Coronary artery (tissue), 2 donors: ENCODE results near the gene ERN1.

Experiments used
- DNase-seq: peaks from one replicate; pipeline ENCODE4 v3.0.0-alpha.2; 2017; ENCODE audit warnings: low spot score
- H3K27ac ChIP-seq, 2 donors: fragments of 200-600 bp; sonication (generic); one replicate each; pipeline ENCODE4 v1.5.1; 2016 to 2019
- H3K4me3 ChIP-seq: fragments of 200-600 bp; sonication (generic); 2 replicates; pipeline ENCODE4 v1.5.1; 2016; ENCODE audit warnings: mild to moderate bottlenecking, moderate library complexity
- TF ChIP-seq, protein P1 (sequence below): fragments of 200-600 bp; sonication (generic); IDR thresholded peaks from one replicate; pipeline ENCODE4 v1.5.1; 2019; ENCODE audit warnings: antibody characterized with exemption

The ERN1 gene

DNA sequence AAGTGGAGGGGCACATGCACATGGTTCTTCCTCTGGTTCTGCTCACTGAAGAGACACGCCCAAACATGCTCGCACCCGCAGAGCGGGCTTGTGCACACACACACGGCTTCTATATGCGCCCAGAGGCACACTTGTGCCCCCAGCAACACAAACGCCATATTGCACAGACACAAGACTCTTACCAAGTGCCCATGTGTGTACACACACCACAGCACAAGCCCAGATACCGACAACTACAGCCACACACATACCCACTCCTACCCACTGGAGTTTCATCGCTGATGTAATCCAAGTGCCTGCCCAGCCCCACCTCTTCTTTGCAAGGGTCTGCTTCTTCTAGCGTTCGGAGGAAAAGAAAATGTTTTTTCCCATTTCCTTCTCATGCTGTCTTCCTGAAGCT is 138.3 kb downstream of the ERN1 start:
- no peak overlapping the region for H3K4me3 ChIP-seq
- TF ChIP-seq, protein P1, sequence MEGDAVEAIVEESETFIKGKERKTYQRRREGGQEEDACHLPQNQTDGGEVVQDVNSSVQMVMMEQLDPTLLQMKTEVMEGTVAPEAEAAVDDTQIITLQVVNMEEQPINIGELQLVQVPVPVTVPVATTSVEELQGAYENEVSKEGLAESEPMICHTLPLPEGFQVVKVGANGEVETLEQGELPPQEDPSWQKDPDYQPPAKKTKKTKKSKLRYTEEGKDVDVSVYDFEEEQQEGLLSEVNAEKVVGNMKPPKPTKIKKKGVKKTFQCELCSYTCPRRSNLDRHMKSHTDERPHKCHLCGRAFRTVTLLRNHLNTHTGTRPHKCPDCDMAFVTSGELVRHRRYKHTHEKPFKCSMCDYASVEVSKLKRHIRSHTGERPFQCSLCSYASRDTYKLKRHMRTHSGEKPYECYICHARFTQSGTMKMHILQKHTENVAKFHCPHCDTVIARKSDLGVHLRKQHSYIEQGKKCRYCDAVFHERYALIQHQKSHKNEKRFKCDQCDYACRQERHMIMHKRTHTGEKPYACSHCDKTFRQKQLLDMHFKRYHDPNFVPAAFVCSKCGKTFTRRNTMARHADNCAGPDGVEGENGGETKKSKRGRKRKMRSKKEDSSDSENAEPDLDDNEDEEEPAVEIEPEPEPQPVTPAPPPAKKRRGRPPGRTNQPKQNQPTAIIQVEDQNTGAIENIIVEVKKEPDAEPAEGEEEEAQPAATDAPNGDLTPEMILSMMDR: no peak
- peak; percentile 66 for DNase-seq

DNA sequence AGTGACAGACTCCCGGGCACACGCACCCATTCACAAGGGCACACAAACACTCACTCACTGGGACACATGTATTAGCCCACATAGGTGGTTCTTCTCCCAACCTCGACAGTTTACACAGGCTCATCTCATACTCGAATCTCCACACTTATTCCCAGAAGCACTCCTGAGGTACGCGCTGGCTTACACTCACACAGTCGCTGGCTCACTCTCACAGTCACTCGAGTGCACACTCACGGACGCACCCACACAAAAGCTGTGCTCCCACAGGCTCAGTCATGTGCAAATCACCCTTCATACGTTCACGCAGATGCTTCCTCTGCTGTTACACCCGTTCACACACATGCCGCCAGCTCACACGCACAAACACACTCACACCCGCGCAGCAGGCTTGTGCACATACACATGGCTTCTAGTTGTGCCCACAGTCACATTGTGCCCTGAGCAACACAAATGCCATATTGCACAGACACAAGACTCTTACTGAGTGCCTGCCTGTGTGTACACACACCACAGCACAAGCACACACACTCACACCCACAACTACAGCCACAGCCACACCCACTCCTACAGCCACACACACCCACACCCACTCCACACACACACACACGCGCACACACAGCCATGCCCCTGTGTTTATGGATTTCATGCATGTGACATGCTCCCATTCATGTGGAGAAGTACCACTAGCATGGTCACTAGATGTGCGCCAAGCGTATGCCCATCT is 140.2 kb downstream of the ERN1 start:
- TF ChIP-seq, protein P1: no peak
- Histone ChIP-seq H3K4me3 (no peak overlapping the region), H3K27ac (no peak overlapping the region)
- no peak for DNase-seq

More for the DNA sequence above, 138.3 kb downstream of the ERN1 start:
- H3K27ac ChIP-seq: no peak overlapping the region
